Measurements from ENCODE around the gene HOXA11. TPM values are rescaled to one million over a fixed set of nuclear protein-coding genes. Genes with fewer than 3 reads are reported as not detected.

Gene HOXA11
- polyA plus RNA-seq, 3 donors = 33.0 to 35.3 (median 34.6) TPM

DNA sequence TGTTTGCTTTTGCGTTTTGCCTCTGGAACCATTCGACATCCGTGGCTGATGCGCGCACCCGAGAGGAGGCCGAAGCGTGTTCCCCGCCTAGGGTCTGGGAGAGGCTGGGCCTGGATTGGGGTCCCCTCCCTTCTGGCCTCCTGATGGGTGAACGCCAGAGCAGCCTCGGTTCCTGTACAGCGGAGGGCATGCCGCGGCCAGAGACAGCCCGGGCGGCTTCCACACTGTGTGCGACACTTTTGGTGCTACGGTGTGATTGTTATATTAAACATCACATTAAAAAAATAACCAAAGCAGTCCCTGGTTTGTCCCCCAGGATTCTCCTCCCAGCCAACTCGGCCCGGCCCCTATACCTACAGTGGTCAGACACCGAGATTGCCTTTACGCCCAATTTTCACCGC lies 24.9 kb downstream of the HOXA11 start:
- no peak for DNase-seq (ENCODE audit: low read depth in 3 of 3, low spot score in 2 of 3)

DNA sequence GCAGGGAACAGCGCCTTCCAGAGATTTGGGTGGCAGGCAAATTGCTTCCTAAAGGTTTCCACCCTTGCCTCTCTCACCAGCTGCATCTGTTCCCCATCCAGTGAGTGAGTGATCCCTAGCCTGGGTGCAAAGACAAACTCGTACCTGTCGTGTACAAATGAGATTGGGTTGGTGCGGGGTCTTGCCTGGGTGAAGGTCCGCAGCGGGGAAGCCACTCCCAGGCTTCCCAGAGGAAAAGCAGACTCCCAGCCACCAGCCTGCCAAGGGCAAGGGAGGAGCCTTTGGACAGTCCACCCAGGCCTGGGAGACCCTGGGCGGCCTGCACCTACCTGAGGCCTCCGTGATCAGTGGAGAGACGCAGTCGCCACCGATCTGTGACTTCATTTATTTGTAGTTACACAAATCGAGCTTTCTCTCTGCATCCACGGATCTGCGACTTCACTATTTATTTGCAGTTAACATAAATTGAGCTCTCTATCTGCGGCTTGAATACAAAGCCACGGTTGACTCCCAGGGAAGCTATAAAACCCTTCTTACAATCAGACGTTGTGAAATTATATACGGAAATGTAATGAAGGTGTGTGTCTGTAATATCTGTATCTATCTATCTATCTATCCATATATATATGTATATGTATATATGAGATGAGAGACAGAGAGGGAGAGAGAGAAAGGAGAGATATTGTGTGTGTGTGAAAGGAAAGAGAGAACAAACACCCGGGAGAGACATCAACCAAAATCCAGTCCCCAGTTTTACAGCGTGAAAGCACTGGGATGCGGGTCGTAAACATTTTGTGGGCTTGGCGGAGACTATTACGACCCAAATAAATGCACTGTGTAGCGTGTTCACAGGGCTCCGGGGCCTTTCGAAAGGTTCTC lies 25.5 kb downstream of the HOXA11 start:
- DNase-seq (ENCODE audit: low read depth in 3 of 3, low spot score in 2 of 3) = no peak

DNA sequence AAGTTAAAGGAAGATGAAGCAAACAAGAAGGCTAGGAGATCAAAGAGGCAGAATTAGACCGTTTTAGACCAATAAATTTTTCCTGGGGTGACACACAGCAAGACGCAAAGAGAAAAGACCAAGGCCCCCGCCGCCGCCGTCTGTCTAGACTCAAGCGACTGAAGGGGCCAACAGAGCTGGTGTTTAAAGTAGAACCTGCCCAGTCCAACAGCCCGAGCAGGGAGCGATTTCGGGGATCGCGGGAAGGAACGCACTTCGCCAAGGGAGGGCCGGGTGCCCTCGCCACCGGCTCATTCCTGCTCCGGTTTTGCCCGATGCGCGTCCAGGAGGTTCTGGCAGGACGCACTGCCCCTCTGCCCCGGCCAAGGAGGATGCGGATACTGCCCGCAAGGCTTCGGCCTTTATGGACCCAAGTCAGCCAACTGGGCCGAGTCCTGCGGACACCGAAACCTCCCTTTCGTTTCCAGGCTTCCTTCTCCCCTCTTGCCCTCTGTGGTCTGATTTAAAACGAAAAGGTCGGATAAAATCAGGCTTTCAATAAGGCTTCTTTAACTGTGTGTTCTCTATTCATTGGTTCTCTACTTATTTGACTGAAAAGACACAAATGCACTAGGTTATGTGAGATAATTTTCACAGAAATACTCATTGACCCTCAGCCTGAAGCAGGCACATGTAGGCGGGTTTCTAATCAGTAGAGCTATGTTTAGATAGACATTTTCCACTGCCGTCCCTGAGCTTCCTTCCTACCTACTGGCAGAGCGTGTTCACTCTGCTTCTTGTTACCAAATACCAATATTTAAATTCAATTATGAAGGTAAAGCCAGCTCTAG lies 26.4 kb downstream of the HOXA11 start:
- DNase-seq (ENCODE audit: low read depth in 3 of 3, low spot score in 2 of 3) = no peak

DNA sequence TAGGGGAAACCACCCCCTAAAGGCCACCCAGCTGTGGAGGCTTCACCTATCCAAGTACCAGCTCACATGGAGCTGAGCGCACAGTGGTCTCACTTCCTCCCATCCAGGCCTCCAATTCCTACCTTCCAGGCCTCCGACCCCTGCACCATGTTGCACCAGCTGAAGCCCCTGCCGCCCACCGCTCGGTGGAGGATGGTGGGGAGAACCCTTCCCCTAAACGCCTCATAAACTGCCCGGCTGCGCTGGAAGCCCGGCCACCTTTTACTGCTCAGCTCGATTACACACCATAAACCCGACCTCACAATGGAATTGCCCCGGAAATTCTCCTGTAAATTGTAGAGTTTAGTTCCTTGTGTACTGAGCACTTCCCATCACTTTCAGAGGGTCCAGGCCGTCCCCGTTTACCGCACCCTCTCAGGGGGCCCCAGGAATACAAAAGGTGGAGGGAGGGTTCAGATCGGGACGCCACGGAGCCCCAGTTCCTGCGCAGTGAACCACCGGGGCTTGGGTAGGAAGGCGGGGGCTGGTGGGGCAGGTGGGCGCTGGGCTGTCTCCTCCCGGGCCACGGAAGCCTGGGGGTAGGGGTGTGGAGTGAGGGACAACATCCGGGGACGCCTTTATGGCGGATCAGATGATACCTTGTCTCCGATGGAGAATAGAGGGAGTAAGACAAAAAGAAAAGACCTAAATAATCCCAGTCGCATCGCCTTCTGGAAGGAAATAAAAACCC lies 27.2 kb downstream of the HOXA11 start:
- no peak for DNase-seq (ENCODE audit: low read depth in 3 of 3, low spot score in 2 of 3)

DNA sequence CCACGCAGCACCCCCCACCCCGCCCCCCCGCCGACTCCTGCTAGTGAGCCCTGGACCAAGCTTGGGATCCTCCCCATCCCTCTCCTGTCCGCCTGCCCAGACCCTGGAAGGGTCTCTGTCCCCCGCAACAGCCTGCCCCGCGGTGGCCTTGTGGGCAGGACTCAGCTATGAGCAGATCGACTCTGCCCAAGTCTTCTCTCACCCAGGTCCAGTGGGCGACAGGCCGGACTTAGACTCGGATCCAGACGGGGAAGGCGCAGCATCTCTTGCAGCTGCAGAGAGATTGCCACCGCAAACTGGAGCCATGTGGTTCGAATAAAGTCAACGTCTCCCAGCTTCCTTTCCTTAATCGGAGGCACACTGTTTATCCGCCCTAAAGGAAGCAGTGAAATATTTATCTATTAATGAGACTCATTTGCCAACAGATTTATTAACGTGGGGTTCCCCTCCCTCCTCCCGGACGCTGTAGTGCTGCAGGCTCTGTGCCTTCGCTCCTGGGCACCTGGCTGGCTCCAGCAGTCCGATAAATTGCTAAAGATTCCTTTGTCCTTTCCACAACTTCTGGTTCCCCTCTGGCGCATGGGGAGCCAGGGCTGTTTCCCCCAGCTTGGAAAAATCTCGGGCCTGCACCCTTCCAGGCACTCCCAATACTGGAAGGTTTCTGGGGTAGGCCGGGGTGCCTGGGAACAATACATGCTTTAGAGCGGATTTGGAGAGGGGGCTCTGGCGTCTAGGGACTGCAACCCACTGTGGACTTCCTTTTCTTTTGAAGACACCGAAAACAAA lies 27.9 kb downstream of the HOXA11 start:
- no peak for DNase-seq (ENCODE audit: low read depth in 3 of 3, low spot score in 2 of 3)

DNA sequence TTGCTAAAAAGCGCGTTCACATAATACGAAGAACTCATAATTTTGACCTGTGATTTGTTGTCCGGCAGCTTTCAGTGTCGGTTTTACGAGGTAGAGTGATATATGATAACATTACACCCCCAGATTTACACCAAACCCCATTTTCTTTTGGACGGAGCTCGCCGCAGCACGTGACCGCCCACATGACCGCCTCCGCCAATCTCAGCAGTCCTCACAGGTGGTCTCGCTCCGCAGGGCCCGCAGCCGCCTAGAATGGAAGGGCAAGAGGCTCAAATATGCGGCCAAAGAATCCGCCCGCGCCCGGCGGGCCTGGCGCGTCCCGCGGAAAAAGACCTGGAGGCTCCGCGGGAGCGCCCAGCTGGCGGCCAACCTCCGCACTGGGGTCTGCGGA lies 28.5 kb downstream of the HOXA11 start, which contains the start of gene HOXA7:
Gene HOXA7 (minus strand): TSS at position 168 of the 391 bp plus-strand sequence. CDS start 130 bp downstream, at position 38.
- peak in 1 of 3 donors; percentile 88 for DNase-seq (ENCODE audit: low read depth in 3 of 3, low spot score in 2 of 3)

DNA sequence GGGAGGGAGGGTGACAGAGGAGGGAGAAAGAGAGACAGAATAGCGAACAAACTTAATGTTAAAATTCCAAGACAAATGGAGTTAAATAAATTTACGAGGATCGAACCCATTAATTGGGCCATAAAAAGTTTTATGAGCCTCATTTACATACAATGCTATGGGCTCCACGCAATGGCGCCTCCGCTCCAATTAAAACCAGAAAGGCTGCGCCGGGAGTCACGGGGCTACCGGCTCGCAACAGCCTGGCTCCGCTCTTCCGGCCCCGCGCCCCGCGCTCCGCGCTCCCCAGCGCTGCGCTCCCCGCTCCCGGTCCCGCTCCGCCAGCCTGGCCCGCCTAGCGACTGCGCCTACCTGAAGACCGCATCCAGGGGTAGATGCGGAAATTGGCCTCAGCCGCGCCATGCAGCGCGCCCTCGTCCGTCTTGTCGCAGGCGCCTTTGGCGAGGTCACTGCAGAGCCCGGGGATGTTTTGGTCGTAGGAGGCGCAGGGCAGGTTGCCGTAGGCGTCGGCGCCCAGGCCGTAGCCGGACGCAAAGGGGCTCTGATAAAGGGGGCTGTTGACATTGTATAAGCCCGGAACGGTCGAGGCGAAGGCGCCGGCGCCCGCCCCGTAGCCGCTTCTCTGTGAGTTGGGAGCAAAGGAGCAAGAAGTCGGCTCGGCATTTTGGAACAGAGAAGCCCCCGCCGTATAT lies 29.1 kb downstream of the HOXA11 start:
- no peak for DNase-seq (ENCODE audit: low read depth in 3 of 3, low spot score in 2 of 3)

DNA sequence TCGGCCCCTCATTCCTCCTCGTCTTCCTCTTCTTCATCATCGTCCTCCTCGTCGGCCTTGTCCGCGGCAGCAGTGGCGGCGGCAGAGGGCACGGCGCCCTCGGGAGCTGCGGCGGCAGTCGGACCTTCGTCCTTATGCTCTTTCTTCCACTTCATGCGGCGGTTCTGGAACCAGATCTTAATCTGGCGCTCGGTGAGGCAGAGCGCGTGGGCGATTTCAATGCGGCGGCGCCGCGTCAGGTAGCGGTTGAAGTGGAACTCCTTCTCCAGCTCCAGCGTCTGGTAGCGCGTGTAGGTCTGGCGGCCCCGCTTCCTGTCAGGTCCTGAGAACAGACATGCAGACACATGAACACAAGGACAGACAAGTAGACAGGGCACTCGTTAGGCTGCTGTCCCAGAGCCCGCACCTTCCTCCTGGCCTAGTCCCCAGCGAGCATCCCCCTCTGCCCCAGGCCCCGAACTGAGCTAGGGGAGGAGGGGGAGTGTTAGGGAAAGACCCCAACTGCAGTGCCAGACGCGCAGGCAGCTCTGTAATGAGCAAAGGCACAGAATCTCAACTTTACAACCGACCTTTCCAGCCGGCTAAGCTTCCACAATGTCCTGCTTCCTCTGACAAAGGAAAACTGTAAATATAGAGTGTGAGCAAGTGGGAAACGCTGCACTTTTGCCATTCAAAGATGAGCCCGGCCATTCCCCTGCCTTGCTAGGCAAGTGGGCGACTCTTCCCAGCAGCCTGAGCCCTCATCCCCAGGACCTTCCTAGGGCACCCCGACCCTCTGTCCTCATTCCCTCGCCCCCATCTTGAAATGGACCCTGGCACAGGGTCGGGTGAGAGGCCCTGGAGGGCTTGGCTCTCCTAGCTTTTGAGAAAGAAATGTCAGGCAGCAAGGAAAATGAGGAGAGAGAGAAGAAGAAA lies 29.9 kb downstream of the HOXA11 start:
- DNase-seq (ENCODE audit: low read depth in 3 of 3, low spot score in 2 of 3) = no peak

DNA sequence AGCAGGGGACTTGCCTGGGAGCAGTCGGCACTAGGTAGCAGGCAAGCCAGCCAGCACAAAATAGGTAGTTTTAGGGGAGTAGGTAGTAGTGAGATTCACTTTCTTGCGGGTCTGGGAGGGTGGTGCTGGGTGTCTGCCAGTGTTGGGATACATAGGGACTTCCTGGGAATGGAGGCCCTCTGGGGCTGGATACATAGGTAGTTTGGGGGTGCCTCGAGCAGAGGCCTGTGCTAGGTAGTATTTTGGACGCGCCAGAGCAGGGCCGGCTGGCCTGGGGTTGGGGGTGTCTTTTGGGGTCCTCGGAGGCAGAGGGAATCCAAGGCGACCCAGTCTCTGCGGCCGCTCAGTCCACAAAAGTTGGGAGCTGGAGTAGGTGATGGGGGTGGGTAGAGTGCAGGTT lies 30.7 kb downstream of the HOXA11 start:
- no peak for DNase-seq (ENCODE audit: low read depth in 3 of 3, low spot score in 2 of 3)

DNA sequence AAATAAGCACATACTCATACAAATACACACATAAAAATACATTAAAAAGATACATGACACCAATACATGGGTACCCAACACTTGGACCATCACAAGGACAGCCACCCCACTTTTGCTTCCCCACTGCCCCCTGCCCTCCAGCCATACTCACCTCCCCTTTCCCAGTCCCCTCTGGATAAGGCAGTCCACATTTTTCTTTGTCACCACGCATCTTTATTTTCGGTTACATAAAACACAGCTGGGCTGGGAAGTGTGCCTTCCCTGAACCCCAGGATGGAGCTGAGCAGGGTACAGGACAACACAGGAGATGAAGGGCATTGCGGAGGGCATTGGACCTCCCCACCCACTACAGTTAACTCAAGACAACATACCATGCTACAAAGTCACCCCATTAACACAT lies 31.5 kb downstream of the HOXA11 start:
- DNase-seq (ENCODE audit: low read depth in 3 of 3, low spot score in 2 of 3) = no peak

DNA sequence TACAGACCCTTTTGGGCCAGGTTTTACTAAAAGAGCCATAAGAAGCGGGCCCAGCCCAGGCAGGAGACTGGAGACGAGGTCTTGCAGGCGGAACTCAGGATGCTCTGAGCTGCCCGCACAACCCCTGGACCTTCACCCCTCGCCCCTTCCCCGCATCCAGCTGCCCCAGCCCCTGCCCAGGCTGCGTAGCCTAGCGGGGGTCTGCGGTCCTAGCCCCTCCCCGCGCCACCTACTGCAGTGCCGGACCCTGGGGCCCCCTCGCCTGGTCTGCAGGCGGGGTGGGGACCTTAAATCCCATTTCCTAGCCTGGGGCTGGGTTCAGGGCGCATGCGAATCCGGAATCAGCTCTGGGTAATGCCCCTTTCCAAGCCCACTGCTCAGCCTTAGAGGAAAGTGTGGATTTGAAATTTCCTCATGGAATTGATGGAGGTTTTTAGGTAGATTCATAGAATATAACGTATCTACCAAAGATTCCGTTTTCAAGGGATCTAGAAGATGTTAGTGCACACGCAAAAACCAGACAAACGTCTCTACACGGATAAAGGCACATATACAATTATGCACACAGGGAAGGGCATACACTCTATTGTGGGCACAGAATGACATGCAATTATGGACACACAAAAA lies 32.1 kb downstream of the HOXA11 start:
- DNase-seq (ENCODE audit: low read depth in 3 of 3, low spot score in 2 of 3) = no peak

DNA sequence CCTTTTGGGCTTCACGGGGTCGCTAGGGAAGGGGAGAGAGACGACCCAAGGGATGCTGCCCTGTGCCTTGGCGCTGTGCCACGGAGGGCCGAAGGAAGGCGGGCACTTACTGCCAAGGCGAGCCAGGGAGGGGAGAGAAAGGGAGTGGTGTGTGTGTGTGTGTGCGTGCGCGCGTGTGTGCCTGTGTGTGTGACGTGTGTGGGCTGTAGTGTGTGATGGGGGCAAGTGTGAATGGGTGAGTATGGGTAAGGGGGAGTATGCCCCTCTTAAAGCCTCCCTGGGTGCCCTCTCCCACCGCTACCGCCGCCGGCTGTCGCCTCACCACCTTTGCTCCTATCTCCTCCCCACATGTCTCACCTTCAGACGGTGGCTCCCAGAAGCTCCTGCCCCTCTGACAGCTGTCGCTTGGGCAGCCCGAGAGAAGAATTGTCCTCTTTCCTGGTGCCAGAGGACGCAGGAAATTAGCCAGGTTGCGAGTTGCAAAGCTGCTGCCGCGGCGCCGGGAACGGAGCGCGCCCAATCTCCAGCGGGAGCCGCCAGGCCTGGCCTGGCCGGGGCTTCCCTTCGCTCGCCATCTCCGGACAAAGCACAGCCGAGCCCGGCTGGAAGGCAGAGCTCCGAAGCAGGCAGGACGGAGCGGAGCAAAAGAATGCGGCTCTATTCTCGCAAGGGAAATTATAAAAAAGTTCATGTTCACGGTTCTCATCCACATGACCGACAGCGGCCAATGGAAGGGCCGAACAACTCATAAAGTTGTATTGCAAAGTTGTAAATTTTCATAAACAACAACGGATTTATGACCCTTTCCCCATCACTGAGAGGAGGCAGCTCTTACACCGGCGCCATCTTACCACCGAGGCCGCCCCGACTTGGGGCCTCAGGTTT lies 32.9 kb downstream of the HOXA11 start, which contains the start of gene HOXA3:
Gene HOXA3 (minus strand): TSS at position 653 of the 885 bp plus-strand sequence. CDS start 41,943 bp downstream, outside the sequence.
- peak in 1 of 3 donors; percentile 86 for DNase-seq (ENCODE audit: low read depth in 3 of 3, low spot score in 2 of 3)

DNA sequence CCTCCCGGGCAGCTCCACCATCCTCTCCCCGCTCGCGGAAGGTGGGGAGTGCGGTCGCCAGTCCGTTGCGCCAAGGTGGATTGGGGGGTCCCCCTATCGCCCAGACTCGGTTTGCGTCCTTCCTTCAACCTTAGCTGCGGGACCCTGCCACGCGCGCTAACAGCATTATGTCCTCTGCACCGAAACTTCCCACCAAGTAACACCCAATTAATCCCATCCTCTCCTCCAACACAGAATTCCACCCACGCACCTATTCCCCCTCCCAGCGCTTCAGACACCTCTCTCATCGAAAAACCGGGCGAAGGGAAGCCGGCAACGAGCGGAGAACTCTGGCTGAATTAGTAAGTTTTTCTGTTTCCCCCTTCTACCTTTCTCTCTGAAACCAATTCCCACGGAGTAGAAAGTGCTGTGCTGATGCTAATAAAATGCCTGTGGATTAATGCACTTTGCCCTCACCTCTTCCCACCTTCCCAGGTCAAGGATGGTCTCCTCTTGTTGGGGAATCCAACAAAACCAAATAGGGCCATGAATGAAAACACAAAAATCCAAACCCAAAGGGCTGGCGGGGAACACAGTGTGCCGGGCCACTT lies 33.6 kb downstream of the HOXA11 start:
- DNase-seq (ENCODE audit: low read depth in 3 of 3, low spot score in 2 of 3) = no peak

DNA sequence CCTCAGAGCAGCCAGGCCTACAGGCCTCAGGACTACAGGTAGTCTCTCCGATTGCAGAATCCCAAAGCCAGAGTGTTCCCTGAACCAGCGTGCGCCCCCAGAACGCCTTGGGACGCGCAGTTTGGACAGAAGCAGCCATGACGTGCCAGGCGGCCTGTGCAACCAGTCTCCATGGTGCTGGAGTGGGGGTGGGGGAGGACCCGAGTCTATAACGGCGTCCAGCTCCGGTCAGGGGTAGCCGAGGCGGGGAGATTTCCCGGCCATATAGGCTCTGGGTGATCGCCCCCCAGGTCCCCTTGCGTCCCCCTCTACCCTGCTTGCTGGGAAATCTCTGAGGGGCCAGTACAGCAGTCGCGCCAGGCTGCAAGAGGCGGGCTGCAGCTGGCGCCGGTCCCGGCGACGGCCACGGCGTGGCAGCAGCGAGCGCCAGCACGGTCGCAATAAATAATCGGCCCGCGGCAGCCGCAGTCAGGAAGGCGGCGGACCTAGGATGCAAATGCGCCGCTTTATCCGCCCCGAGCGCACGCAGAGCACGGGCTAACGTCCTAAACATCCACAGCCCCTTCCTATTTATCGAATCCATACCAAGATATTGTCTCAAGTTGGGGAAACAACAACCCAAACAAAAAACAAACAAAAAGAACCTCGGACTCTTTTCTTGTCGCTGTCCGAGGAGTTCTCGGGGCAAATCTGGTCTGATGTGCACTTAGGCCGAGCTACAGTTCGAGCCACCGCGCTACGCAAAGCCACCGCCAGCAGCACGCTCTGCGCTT lies 34.3 kb downstream of the HOXA11 start:
- DNase-seq (ENCODE audit: low read depth in 3 of 3, low spot score in 2 of 3) = no peak

DNA sequence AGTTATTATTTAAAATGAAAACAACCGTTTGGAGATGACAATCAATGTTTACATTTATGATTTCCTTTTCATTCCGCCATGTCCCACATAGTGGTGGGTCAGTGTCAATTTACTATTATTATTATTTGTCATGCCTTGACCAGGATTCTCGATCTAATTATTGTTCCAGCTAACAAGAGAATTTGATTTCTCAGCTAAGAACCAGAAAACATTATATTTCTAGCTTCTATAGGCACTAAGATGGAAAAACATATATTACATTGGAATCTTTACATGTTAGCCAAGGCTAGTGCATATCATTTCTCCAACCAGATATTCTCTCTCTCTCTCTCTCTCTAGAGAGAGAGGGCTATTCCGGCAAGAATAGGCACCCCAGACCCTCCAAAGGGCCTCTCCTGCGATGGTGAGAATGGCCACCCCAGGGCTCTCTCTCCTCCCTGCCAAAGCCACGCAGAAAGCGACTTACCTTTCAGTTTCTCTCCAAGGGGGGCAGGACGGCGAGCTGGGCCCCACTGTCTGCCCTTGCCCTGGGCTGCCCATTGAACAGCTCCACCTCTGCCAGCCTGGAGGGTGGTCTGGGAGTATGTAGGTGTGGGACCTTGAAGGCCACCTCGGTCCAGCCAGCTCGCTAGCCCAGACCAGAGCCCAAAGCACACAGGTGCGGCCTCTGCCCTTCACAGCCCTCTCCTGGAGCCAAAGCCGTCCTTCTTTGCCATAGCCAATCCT lies 35.0 kb downstream of the HOXA11 start:
- no peak for DNase-seq (ENCODE audit: low read depth in 3 of 3, low spot score in 2 of 3)
